Smooth muscle cell (in vitro differentiated cells): Measurements from ENCODE around the gene HOXB1. TPM values are rescaled to one million over a fixed set of nuclear protein-coding genes. Genes with fewer than 3 reads are reported as not detected.

ENCODE experiments used
- DNase-seq: peaks from one replicate; lab custom pipeline; 2025; ENCODE audit not compliant: unreplicated experiment; lab: John Stamatoyannopoulos, UW
- H2AFZ ChIP-seq: fragments of 200-600 bp; sonication (generic); 2 replicates; pipeline ENCODE4 v1.6.0; 2016; ENCODE audit warnings: antibody characterized with exemption, low read depth, mild to moderate bottlenecking
- H3F3A ChIP-seq: fragments of 200-600 bp; sonication (generic); 2 replicates; pipeline ENCODE4 v1.6.0; 2017; ENCODE audit warnings: antibody characterized with exemption, low read depth
- H3K27ac ChIP-seq: fragments of 200-600 bp; sonication (generic); 2 replicates; pipeline ENCODE4 v1.5.1; 2016; ENCODE audit warnings: low read depth, mild to moderate bottlenecking
- H3K27me3 ChIP-seq: fragments of 200-600 bp; sonication (generic); 2 replicates; pipeline ENCODE4 v1.6.1; 2016; ENCODE audit warnings: low read depth, mild to moderate bottlenecking
- H3K36me3 ChIP-seq: fragments of 200-600 bp; sonication (generic); 2 replicates; pipeline ENCODE4 v1.5.1; 2016; ENCODE audit warnings: low read depth
- H3K4me1 ChIP-seq: fragments of 200-600 bp; sonication (generic); 2 replicates; pipeline ENCODE4 v1.5.1; 2016; ENCODE audit warnings: low read depth
- H3K4me2 ChIP-seq: fragments of 200-600 bp; sonication (generic); 2 replicates; pipeline ENCODE4 v1.6.0; 2016; ENCODE audit warnings: mild to moderate bottlenecking
- H3K4me3 ChIP-seq: fragments of 200-600 bp; sonication (generic); 2 replicates; pipeline ENCODE4 v1.5.1; 2016; ENCODE audit warnings: mild to moderate bottlenecking
- H3K79me2 ChIP-seq: fragments of 200-600 bp; sonication (generic); 2 replicates; pipeline ENCODE4 v1.6.0; 2016; ENCODE audit warnings: low read depth, mild to moderate bottlenecking
- H3K9ac ChIP-seq: fragments of 200-600 bp; sonication (generic); 2 replicates; pipeline ENCODE4 v1.6.0; 2016; ENCODE audit warnings: low read depth
- H3K9me3 ChIP-seq: fragments of 200-600 bp; sonication (generic); replicated peaks from 2 replicates; pipeline ENCODE4 v1.5.1; 2016; ENCODE audit warnings: low read depth
- H4K20me1 ChIP-seq: fragments of 200-600 bp; sonication (generic); 2 replicates; pipeline ENCODE4 v1.6.0; 2016; ENCODE audit warnings: low read depth
- CTCF ChIP-seq: fragments of 200-600 bp; sonication (generic); IDR thresholded peaks from 2 replicates; pipeline ENCODE4 v1.5.1; 2017; ENCODE audit warnings: borderline replicate concordance, mild to moderate bottlenecking, antibody characterized with exemption; ENCODE audit not compliant: insufficient read depth, poor library complexity, severe bottlenecking
- WGBS: methylation state at CpG from one replicate; pipeline ENCODE4 v1.1.7; 2016; ENCODE audit warnings: low lambda C conversion rate; 5-methylcytosine and 5-hydroxymethylcytosine counted together
- polyA plus RNA-seq: library from polyadenylated mRNA; unstranded; fragments of >200 nt; fragmentation: Nextera tagmentation; extraction: Ambion mirVana; gene quantifications from 2 replicates; pipeline ENCODE4 v1.2.1, GENCODE V29; 2016
- total RNA-seq: library from RNA; depleted of rRNA; stranded (reverse); fragments of >200 nt; gene quantifications from 2 replicates; pipeline ENCODE4 v1.2.3, GENCODE V29; 2014

Gene HOXB1
- total and polyA plus RNA-seq, 2 experiments from 2014 or later, result not detected

GRCh38 chr17:48515925-48516900 lies 14.6 kb downstream of the HOXB1 start:
- peak overlapping the region; percentile 28 for H3K27ac ChIP-seq
- no peak overlapping the region for H3K4me3 ChIP-seq
- H3K36me3 ChIP-seq, result no peaks in the 10 kb centered on the region
- H3K79me2 ChIP-seq, result no peaks in the 10 kb centered on the region
- 37% methylated on average over 3 of the region's 3 CpGs for WGBS
- no peak overlapping the region for H3K9ac ChIP-seq
- H3K27me3 ChIP-seq, result peaks cover 18% of the 10 kb centered on the region
- H3K4me1 ChIP-seq, result peaks cover 4% of the 10 kb centered on the region
- peak overlapping the region; percentile 59 for H3K4me2 ChIP-seq
- H4K20me1 ChIP-seq, result no peaks in the 10 kb centered on the region
- DNase-seq, result no peak
- TF ChIP-seq CTCF, result no peak
- no peak overlapping the region for H2AFZ ChIP-seq
- no peaks in the 10 kb centered on the region for H3K9me3 ChIP-seq
- peaks cover 8% of the 10 kb centered on the region for H3F3A ChIP-seq

- peaks cover 18% of the 10 kb centered on the region for H3K27me3 ChIP-seq
- WGBS, result 50% methylated on average over 2 of the region's 2 CpGs
Observed at GRCh38 chr17:48514477-48514876, 16.3 kb downstream of the HOXB1 start.

DNA sequence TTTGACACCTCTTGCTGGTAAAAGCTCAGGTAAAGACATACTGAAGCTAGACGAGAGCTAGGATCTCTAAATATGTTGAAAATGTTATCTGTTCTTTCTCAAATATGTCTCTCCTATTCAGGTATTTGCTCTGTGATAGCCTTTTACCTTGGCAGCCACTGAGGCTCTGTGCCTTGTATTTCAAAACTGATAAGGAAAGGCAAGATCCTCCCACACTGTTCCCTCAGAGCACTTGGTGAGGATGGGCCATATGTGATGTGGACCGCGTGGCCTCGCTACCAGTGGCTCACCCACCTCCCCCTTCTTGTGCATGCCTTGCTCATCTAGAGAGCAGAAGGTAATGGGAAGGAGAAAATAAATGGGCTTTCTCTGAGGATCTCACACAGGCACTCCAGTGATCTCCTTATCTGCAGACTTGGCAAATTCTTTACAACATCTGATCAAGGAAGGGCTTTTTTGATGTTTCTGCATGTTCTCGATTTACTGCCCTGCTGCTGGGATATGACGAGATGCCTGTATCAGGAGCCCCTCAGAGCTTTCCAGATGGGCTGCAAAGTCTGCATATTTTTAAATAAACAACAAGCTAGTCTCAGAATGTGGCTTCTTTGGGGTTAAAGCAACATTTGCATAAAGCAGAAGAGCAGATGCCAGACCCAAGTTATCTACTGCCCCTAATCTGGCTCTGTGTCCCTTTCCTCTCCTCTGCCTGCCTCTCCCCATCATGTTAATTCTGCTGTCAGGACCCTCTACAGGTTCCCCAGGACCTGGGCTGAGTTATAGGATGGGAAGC lies 16.9 kb downstream of the HOXB1 start:
- Histone ChIP-seq H3K27me3 (peaks cover 18% of the 10 kb centered on the region), H3K9ac (no peak overlapping the region), H3K4me2 (peak overlapping the region; percentile 35), H4K20me1 (no peaks in the 10 kb centered on the region), H3K4me3 (no peak overlapping the region), H2AFZ (no peak overlapping the region), H3K27ac (no peak overlapping the region), H3K36me3 (no peaks in the 10 kb centered on the region), H3K79me2 (no peaks in the 10 kb centered on the region), H3K9me3 (no peaks in the 10 kb centered on the region), H3F3A (peaks cover 8% of the 10 kb centered on the region), H3K4me1 (peaks cover 4% of the 10 kb centered on the region)
- WGBS, result 33% methylated on average over 6 of the region's 6 CpGs
- no peak for TF ChIP-seq CTCF
- DNase-seq, result no peak

More at GRCh38 chr17:48514477-48514876, 16.3 kb downstream of the HOXB1 start:
- Histone ChIP-seq H3K36me3 (no peaks in the 10 kb centered on the region), H3K9me3 (no peaks in the 10 kb centered on the region), H3K9ac (no peak overlapping the region), H3K79me2 (no peaks in the 10 kb centered on the region), H3K4me1 (peaks cover 4% of the 10 kb centered on the region), H2AFZ (no peak overlapping the region), H4K20me1 (no peaks in the 10 kb centered on the region), H3K4me3 (no peak overlapping the region), H3K27ac (peak overlapping the region; percentile 28), H3K4me2 (peak overlapping the region; percentile 35), H3F3A (peaks cover 8% of the 10 kb centered on the region)
- no peak for TF ChIP-seq CTCF
- no peak for DNase-seq
